ENCODE measurements around the gene CASZ1.

CASZ1 gene

DNA sequence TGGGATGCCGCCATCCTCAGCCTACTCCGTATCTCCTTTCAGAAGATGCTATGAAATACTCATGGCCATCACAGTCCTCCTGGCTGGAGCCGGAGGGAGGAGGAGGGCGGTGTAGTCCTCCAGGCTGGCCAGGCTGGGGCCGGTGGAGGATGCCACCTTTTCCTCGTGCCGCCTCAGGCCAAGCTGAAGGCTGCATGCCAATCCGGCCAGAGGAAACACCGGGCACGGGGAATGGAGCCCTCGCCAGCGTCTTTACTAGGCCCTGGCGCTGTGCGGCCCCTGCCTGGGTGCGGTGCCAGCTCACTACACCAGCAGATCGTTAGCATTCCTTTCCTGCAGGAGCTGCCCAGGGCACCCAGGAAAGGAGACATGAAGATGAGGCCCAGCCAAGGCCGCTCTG, 70.1 kb downstream of the CASZ1 start:
- TF ChIP-seq, protein P1, sequence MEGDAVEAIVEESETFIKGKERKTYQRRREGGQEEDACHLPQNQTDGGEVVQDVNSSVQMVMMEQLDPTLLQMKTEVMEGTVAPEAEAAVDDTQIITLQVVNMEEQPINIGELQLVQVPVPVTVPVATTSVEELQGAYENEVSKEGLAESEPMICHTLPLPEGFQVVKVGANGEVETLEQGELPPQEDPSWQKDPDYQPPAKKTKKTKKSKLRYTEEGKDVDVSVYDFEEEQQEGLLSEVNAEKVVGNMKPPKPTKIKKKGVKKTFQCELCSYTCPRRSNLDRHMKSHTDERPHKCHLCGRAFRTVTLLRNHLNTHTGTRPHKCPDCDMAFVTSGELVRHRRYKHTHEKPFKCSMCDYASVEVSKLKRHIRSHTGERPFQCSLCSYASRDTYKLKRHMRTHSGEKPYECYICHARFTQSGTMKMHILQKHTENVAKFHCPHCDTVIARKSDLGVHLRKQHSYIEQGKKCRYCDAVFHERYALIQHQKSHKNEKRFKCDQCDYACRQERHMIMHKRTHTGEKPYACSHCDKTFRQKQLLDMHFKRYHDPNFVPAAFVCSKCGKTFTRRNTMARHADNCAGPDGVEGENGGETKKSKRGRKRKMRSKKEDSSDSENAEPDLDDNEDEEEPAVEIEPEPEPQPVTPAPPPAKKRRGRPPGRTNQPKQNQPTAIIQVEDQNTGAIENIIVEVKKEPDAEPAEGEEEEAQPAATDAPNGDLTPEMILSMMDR (IDR thresholded peaks at IDR 0.05; ENCODE audit: unreplicated experiment in 3 of 3), result no peak

DNA sequence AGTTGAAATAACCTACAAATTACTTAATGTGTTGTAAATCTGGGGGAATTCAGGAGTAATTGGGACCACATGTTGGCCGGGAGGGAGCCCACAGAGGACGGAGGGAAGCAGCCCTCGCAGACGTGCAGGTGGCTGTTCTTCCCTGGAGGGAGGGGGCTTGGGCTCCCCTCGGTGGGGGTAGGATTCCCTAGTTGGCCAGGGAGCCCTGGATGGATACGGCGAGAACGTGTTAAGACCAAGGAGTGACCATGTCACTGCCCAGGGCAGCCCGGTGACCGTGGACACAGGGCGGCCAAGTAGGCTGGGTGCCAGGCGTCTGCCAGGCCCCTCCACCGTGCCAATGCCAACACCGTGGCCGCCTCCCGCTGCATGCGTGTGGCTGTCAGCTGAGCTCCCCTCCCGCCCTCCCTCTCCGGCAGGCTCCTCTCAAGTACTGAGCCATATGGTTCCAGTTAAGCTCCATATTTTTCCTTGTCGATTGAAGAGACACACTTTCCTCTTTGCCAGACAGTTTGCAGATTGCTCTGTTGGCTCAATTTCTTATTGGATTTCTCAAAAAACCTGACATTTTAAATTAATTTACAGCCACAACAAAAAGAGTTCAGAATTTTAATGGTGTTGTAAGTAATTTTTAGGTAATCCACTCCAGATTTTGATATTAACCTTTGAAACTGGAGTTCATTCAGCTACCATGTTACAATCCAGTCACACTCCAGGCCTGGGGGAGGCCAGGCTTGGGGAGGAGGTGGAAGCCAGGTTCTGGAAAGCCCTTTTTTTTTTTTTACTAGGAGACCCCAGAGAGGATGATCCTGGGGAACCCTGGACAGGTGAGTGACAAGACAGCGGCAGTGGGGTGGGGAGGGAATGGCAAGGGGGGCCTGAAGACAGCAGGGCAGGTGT, 71.2 kb downstream of the CASZ1 start:
- Mint-ChIP-seq H3K9me3 (no peaks in the 10 kb centered on the region), H3K4me1 (peaks cover 67% of the 10 kb centered on the region), H3K27ac (peak overlapping the region; percentile 55 to 85 (median 82)), H3K4me3 (peak overlapping the region; percentile 65 to 76 (median 73)), H3K27me3 (ENCODE audit: low read depth) (peaks cover 46% of the 10 kb centered on the region), H3K36me3 (ENCODE audit: low read depth) (no peaks in the 10 kb centered on the region)
- TF ChIP-seq, protein P1 (IDR thresholded peaks at IDR 0.05; ENCODE audit: unreplicated experiment in 3 of 3), result no peak

More for the DNA sequence above, 70.1 kb downstream of the CASZ1 start:
- Mint-ChIP-seq H3K9me3 (no peaks in the 10 kb centered on the region), H3K36me3 (ENCODE audit: low read depth) (no peaks in the 10 kb centered on the region), H3K4me3 (no peak overlapping the region), H3K27ac (no peak overlapping the region), H3K27me3 (ENCODE audit: low read depth) (peaks cover 42% of the 10 kb centered on the region), H3K4me1 (peaks cover 58% of the 10 kb centered on the region)

DNA sequence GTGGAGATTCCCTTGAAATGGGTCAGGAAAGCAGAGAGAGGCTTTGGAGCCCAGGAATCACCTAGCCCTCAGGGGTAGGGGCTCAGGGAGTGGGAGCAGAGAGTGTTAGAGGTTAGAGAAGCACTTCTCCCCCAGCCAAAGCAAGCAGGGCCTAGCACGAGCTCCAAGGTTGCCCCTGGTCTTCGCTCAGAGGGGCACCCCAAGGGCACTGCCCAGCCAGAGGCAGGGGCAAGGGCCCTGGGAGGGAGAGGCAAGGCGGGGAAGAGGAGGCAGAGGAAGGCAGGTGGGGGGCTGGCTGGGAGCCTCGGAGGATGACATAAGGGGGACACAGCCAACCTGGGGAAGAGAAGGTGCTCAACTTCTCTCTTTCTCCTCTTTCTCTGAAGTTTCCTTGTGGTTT, 71.9 kb downstream of the CASZ1 start:
- Mint-ChIP-seq H3K4me3 (peak overlapping the region; percentile 8 to 48 (median 8)), H3K27me3 (ENCODE audit: low read depth) (peaks cover 51% of the 10 kb centered on the region), H3K9me3 (no peaks in the 10 kb centered on the region), H3K4me1 (peaks cover 71% of the 10 kb centered on the region), H3K27ac (peak overlapping the region; percentile 27 to 75 (median 53)), H3K36me3 (ENCODE audit: low read depth) (no peaks in the 10 kb centered on the region)
- TF ChIP-seq, protein P1 (IDR thresholded peaks at IDR 0.05; ENCODE audit: unreplicated experiment in 3 of 3), result no peak

DNA sequence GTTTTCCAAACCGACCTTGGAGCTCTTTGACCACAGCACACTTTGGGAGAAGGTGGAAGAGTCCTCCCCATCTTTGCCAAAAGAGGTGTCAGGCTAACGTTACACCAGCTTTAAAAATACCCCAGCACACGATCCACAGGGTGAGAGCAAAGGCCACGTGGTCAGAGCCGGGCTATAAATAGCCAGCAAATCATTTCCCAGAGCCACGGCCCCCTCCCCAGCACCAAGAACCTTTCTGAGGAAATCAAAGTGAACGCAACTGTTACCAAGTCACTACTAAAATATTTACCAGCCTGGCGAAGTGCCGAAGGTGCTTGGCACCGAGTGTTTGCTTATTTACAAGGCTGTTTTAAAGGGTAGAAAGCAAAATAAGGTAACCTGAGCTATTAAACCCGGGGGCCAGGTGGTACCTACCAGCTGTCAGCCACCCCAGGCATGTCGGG, 72.4 kb downstream of the CASZ1 start:
- H3K9me3 Mint-ChIP-seq, result no peaks in the 10 kb centered on the region

DNA sequence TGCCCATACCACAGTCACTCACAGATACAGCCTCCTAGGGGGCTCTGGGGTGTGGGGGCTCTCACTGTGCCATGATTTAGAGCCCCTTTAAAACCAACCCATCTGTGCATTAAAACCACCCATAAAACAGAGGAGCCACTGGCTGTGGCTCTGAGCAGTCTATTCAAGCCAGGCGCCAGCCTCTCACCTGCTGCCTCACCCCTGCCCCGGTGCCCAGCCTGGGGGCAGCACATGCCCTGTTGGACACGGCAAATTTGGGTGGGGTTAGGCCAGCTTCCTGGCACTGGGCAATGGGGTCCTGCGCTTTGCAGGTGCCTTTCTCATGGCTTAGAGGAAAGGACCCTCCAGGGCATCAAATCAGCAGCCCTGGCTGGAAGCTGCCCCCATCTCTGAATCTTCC, 73.1 kb downstream of the CASZ1 start:
- Mint-ChIP-seq H3K27ac (peak overlapping the region in 1 of 3 experiments; percentile 15), H3K36me3 (ENCODE audit: low read depth) (no peaks in the 10 kb centered on the region), H3K4me3 (no peak overlapping the region), H3K27me3 (ENCODE audit: low read depth) (peaks cover 63% of the 10 kb centered on the region), H3K9me3 (no peaks in the 10 kb centered on the region), H3K4me1 (peaks cover 66% of the 10 kb centered on the region)
- TF ChIP-seq, protein P1 (IDR thresholded peaks at IDR 0.05; ENCODE audit: unreplicated experiment in 3 of 3), result no peak

More for the DNA sequence above, 72.4 kb downstream of the CASZ1 start:
- Mint-ChIP-seq H3K4me3 (peak overlapping the region in 2 of 3 experiments; percentile 8), H3K36me3 (ENCODE audit: low read depth) (no peaks in the 10 kb centered on the region), H3K27me3 (ENCODE audit: low read depth) (peaks cover 55% of the 10 kb centered on the region), H3K27ac (peak overlapping the region; percentile 27 to 75 (median 48)), H3K4me1 (peaks cover 71% of the 10 kb centered on the region)
- TF ChIP-seq, protein P1 (IDR thresholded peaks at IDR 0.05; ENCODE audit: unreplicated experiment in 3 of 3), result no peak

Measured in nephron (organoid).